WI38 (cell line): ENCODE data around the gene FOXJ1.

Experiments
- H3K4me3 ChIP-seq: 2 replicates; pipeline ENCODE4 v1.5.1; 2011; ENCODE audit warnings: low read depth, mild to moderate bottlenecking, control low read depth, low read length
- CTCF ChIP-seq: IDR thresholded peaks from 2 replicates; pipeline ENCODE4 v1.5.1; 2012; ENCODE audit warnings: low read depth, mild to moderate bottlenecking, control low read depth, low read length

The FOXJ1 gene

GRCh38 chr17:76092526-76093413, 48.3 kb downstream of the FOXJ1 start:
- TF ChIP-seq CTCF = no peak
- no peak overlapping the region for H3K4me3 ChIP-seq

GRCh38 chr17:76091526-76092286, 49.3 kb downstream of the FOXJ1 start:
- H3K4me3 ChIP-seq = no peak overlapping the region
- TF ChIP-seq CTCF = no peak

DNA sequence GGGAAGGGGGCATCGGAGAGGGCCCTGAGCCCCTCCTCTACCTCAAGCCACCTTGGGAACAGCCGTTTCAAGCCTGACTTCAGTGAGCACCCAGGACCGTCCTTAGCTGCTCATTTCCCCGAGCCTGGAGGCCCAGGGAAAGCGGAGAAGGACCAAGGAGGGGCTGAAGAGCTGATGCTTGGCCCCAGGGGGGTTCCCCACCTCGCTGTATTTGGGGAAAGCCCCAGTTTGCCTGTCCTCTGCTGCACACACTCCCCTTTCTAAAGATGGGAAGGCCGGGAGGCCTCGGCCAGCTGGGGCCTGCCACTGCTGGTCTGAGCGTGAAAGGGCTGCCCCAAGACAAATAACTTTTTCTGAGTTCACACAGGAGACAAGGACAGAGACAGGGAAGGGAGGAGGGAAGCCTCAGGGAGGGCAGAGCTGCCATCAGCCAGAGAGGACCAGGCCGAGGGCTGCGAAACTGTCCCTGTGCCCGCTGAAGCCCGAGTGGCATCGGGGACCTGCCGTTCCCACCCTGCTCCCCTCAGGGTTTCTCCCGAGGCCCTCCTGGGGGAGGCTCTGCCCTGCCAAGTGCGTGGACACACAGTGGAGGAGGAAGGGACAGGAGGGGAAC, 50.4 kb downstream of the FOXJ1 start:
- no peak overlapping the region for H3K4me3 ChIP-seq
- TF ChIP-seq CTCF = no peak

- no peak overlapping the region for H3K4me3 ChIP-seq
- no peak for TF ChIP-seq CTCF
These were observed 51.1 kb downstream of the FOXJ1 start for GRCh38 chr17:76089680-76090516.

DNA sequence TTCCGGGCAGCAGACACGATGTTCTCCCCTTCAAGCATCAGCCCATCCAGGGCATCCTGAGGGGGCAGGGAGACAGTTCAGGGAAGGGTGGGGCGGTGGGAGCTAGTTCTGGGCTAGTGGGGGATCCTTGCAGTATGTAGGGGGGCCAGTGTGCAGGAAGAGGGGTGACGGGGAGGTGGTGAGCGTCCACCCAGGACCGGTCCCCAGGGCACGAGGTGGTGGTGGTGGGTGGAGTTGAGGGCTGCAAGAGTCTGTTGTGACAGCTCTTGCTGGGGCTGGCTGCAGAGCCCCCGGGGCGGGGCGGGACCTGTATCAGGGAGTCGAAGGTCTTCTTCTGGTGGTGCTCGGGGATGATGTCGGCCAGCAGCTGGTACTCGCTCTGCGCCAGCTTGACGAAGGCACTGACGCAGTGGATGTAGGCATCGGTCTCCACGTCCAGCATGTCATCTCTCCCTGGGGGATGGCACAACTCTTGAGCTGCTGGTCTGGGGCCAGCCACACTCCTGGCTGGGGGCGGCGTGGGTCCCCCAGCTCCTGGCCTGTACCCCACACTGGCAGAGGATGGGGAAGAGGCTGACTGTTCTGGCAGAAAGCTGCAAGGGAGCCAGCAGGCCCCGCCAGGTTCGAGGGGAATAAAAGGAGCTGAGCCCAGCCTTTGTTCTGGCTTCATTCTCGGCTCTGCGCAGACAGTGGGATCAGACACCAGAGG, 52.0 kb downstream of the FOXJ1 start:
- no peak for TF ChIP-seq CTCF
- no peak overlapping the region for H3K4me3 ChIP-seq

DNA sequence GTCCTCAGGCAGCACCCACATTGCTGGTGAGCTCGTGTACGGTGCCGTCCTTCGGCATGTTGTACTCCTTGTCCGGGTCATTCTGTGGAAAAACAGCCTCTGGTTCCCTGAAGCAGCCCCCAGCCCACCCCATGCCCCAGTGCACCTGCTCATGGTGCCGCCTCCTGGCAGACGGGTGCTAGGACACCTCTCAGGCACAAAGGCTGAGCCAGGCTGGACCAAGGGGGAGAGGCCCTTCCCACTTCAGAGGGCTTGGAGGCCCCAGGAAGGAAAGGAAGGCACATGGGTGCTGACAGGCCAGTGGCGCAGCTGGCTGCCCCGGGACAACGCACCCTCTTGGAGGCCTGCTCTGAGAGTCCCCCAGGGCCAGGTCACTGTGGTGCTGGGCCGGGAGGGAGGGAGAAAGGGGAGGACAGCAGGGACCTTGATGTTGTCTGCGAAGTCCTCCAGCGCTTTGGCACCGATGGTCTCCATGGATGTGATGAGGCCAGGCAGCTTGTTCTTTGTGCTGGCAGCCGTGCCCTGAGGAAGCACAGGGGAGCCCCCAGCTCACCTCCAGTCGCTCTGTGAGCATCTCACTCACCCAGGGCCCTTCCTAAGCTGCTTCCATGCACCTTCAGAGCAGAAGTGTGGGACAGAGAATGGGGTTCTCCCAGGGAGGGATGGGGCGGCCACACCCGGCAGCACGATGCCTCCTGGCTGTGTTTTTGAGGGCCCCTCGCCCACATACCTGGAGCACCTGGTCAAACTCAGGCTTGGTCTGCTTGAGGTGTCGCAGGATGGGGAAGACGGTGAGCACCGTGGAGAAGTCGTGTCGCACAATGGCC, 52.8 kb downstream of the FOXJ1 start:
- TF ChIP-seq CTCF = no peak
- H3K4me3 ChIP-seq = no peak overlapping the region
